Neuron (in vitro differentiated cells): ENCODE data around the gene PSIP1.
"Not testable (repeated sequence)": the region's sequence is repeated elsewhere in the genome, so short reads cannot be mapped to it uniquely, and the experiment has no call there.

Experiments used
- H2AFZ ChIP-seq: one replicate; pipeline ENCODE4 v1.6.1; 2013; ENCODE audit warnings: low read depth, mild to moderate bottlenecking, inconsistent platforms, low read length, moderate library complexity
- H3K27me3 ChIP-seq: one replicate; pipeline ENCODE4 v1.6.1; 2013; ENCODE audit warnings: low read length; ENCODE audit not compliant: insufficient read depth
- H3K36me3 ChIP-seq: one replicate; pipeline ENCODE4 v1.6.1; 2013; ENCODE audit warnings: low read length; ENCODE audit not compliant: insufficient read depth
- H3K4me1 ChIP-seq: one replicate; pipeline ENCODE4 v1.6.1; 2013; ENCODE audit warnings: low read length; ENCODE audit not compliant: insufficient read depth
- H3K4me3 ChIP-seq: 2 replicates; pipeline ENCODE4 v1.5.1; 2013; ENCODE audit warnings: mild to moderate bottlenecking, low read length, moderate library complexity
- H3K9me3 ChIP-seq: one replicate; pipeline ENCODE4 v1.6.1; 2013; ENCODE audit warnings: low read length

The PSIP1 gene

GRCh38 chr9:15442264-15442663 is 68.5 kb downstream of the PSIP1 start:
- Histone ChIP-seq H3K9me3 (peaks cover 15% of the 10 kb centered on the region), H3K36me3 (peaks cover 67% of the 10 kb centered on the region)
- not testable (repeated sequence) for H3K4me1 ChIP-seq, H2AFZ ChIP-seq, H3K4me3 ChIP-seq, H3K27me3 ChIP-seq

- H2AFZ ChIP-seq, H3K27me3 ChIP-seq, H3K4me3 ChIP-seq, H3K4me1 ChIP-seq: not testable (repeated sequence)
- H3K9me3 ChIP-seq: peaks cover 15% of the 10 kb centered on the region
- H3K36me3 ChIP-seq: peaks cover 66% of the 10 kb centered on the region
These were observed 68.9 kb downstream of the PSIP1 start for GRCh38 chr9:15441841-15442240.

GRCh38 chr9:15438891-15439290 is 71.9 kb downstream of the PSIP1 start:
- H3K36me3 ChIP-seq: peaks cover 58% of the 10 kb centered on the region
- no peaks in the 10 kb centered on the region for H3K27me3 ChIP-seq
- no peak overlapping the region for H2AFZ ChIP-seq
- H3K9me3 ChIP-seq: peaks cover 22% of the 10 kb centered on the region
- no peak overlapping the region for H3K4me3 ChIP-seq
- no peaks in the 10 kb centered on the region for H3K4me1 ChIP-seq

GRCh38 chr9:15433661-15434060 is 77.1 kb downstream of the PSIP1 start:
- H3K27me3 ChIP-seq: no peaks in the 10 kb centered on the region
- no peaks in the 10 kb centered on the region for H3K4me1 ChIP-seq
- H3K9me3 ChIP-seq: peaks cover 12% of the 10 kb centered on the region
- no peak overlapping the region for H2AFZ ChIP-seq
- no peak overlapping the region for H3K4me3 ChIP-seq
- H3K36me3 ChIP-seq: peaks cover 71% of the 10 kb centered on the region

GRCh38 chr9:15433191-15433590 is 77.6 kb downstream of the PSIP1 start:
- Histone ChIP-seq H3K4me3 (no peak overlapping the region), H3K4me1 (no peaks in the 10 kb centered on the region), H3K27me3 (no peaks in the 10 kb centered on the region), H3K36me3 (peaks cover 67% of the 10 kb centered on the region), H2AFZ (no peak overlapping the region), H3K9me3 (peaks cover 11% of the 10 kb centered on the region)

- peaks cover 65% of the 10 kb centered on the region for H3K36me3 ChIP-seq
- no peaks in the 10 kb centered on the region for H3K27me3 ChIP-seq
- H3K4me1 ChIP-seq: no peaks in the 10 kb centered on the region
- H3K9me3 ChIP-seq: peaks cover 8% of the 10 kb centered on the region
- H3K4me3 ChIP-seq: no peak overlapping the region
- no peak overlapping the region for H2AFZ ChIP-seq
These were observed 79.6 kb downstream of the PSIP1 start for GRCh38 chr9:15430920-15431844.

GRCh38 chr9:15427702-15428101 is 83.1 kb downstream of the PSIP1 start:
- H3K36me3 ChIP-seq: peaks cover 57% of the 10 kb centered on the region
- H3K4me1 ChIP-seq: peaks cover 16% of the 10 kb centered on the region
- H3K27me3 ChIP-seq, H2AFZ ChIP-seq, H3K9me3 ChIP-seq, H3K4me3 ChIP-seq: not testable (repeated sequence)

GRCh38 chr9:15426019-15426418 is 84.8 kb downstream of the PSIP1 start:
- H3K36me3 ChIP-seq: peaks cover 47% of the 10 kb centered on the region
- no peaks in the 10 kb centered on the region for H3K27me3 ChIP-seq
- no peak overlapping the region for H2AFZ ChIP-seq
- H3K9me3 ChIP-seq: no peaks in the 10 kb centered on the region
- peaks cover 21% of the 10 kb centered on the region for H3K4me1 ChIP-seq
- no peak overlapping the region for H3K4me3 ChIP-seq

GRCh38 chr9:15423231-15423985 is 87.4 kb downstream of the PSIP1 start:
- no peaks in the 10 kb centered on the region for H3K27me3 ChIP-seq
- H3K4me3 ChIP-seq: peak overlapping the region; percentile 95
- peaks cover 31% of the 10 kb centered on the region for H3K36me3 ChIP-seq
- no peaks in the 10 kb centered on the region for H3K9me3 ChIP-seq
- H2AFZ ChIP-seq: peak overlapping the region; percentile 51
- peaks cover 21% of the 10 kb centered on the region for H3K4me1 ChIP-seq

GRCh38 chr9:15422372-15423230 is 88.2 kb downstream of the PSIP1 start, which contains the start of gene SNAPC3:
TSS of gene SNAPC3 (plus strand) at chr9:15422876. CDS start at chr9:15422880, 4 bp downstream.
- peaks cover 31% of the 10 kb centered on the region for H3K36me3 ChIP-seq
- no peaks in the 10 kb centered on the region for H3K9me3 ChIP-seq
- no peaks in the 10 kb centered on the region for H3K27me3 ChIP-seq
- H3K4me1 ChIP-seq: peaks cover 22% of the 10 kb centered on the region
- peak within 1 kb of the TSS; percentile 95 for H3K4me3 ChIP-seq
- H2AFZ ChIP-seq: peak within 1 kb of the TSS; percentile 51

- H3K9me3 ChIP-seq: no peaks in the 10 kb centered on the region
- peaks cover 26% of the 10 kb centered on the region for H3K36me3 ChIP-seq
- no peaks in the 10 kb centered on the region for H3K27me3 ChIP-seq
These were observed 88.8 kb downstream of the PSIP1 start for GRCh38 chr9:15421990-15422371.

GRCh38 chr9:15421532-15421931 is 89.2 kb downstream of the PSIP1 start:
- Histone ChIP-seq H3K9me3 (no peaks in the 10 kb centered on the region), H3K36me3 (peaks cover 22% of the 10 kb centered on the region), H3K4me1 (peaks cover 23% of the 10 kb centered on the region), H3K27me3 (no peaks in the 10 kb centered on the region), H3K4me3 (no peak overlapping the region), H2AFZ (no peak overlapping the region)

More at GRCh38 chr9:15421990-15422371, 88.8 kb downstream of the PSIP1 start:
- Histone ChIP-seq H2AFZ (peak overlapping the region; percentile 51), H3K4me1 (peaks cover 23% of the 10 kb centered on the region), H3K4me3 (peak overlapping the region; percentile 95)
